Measurements from ENCODE around the gene TCEA3. TPM values are rescaled to one million over a fixed set of nuclear protein-coding genes. Genes with fewer than 3 reads are reported as not detected.

TCEA3 gene
- total and polyA plus RNA-seq, 2 of the 4 experiments (the other 2 are of a cell fraction): 3.0 to 6.3 TPM

GRCh38 chr1:23453455-23454000 lies 29.0 kb upstream of the TCEA3 start:
- intact Hi-C loops (cut with micrococcal nuclease): no loop called here
- BruUV-seq (replicated peaks): no TSS peak
- WGBS, 2 experiments (ENCODE audit: extremely low coverage in 2 of 2, insufficient read length in 1 of 2): 100% methylated on average over 1 of the region's 3 CpGs; no CpG with 5 or more reads in 1 of the 2 experiments

More at GRCh38 chr1:23453455-23454000, 29.0 kb upstream of the TCEA3 start:
- no peak overlapping the region for H2BK15ac ChIP-seq (ENCODE audit: low read depth, low read length)
- no peaks in the 10 kb centered on the region for H3K9me3 ChIP-seq (ENCODE audit: control insufficient read depth, insufficient read depth, low read length)
- H4K5ac ChIP-seq (ENCODE audit: low read depth, low read length): no peak overlapping the region
- H3K23ac ChIP-seq (ENCODE audit: low read depth, low read length): no peak overlapping the region
- no peak for DNase-seq
- no peak overlapping the region for H2BK20ac ChIP-seq (ENCODE audit: low read depth, low read length)
- H3K9ac ChIP-seq (ENCODE audit: low read depth, low read length): no peak overlapping the region
- H3K4ac ChIP-seq (ENCODE audit: low read depth, low read length): no peak overlapping the region
- peaks cover 12% of the 10 kb centered on the region; the same call in 1 of the 2 replicates for H3K9me1 ChIP-seq (ENCODE audit: insufficient read depth, low read length)
- H3K4me2 ChIP-seq (ENCODE audit: low read depth, low read length): no peak overlapping the region
- H3K79me1 ChIP-seq (ENCODE audit: low read depth in 1 of 2, low read length in 2 of 2): peaks cover 0 to 6% of the 10 kb centered on the region in 2 experiments; a peak in 1 of 4 replicates
- no peak overlapping the region for H3K18ac ChIP-seq (ENCODE audit: low read depth, low read length)
- H2BK120ac ChIP-seq (ENCODE audit: low read depth, low read length): no peak overlapping the region
- H3K27me3 ChIP-seq (ENCODE audit: control insufficient read depth, insufficient read depth, low read length): no peaks in the 10 kb centered on the region
- 0 out of 2 replicates have a peak, but pooled peaks cover 3% of the 10 kb centered on the region for H4K20me1 ChIP-seq (ENCODE audit: insufficient read depth, low read length)
- H4K91ac ChIP-seq (ENCODE audit: insufficient read depth, low read depth, low read length): no peak overlapping the region
- peaks cover 5% of the 10 kb centered on the region; the same call in 1 of the 2 replicates for H3K4me1 ChIP-seq (ENCODE audit: control insufficient read depth, insufficient read depth, low read length)
- in situ Hi-C loops (cut with MboI; ENCODE audit: low sequenced_read_pairs): no loop called here
- H2AFZ ChIP-seq (replicated peaks; ENCODE audit: low read length, poor library complexity): no peak overlapping the region
- no peak overlapping the region for H3K4me3 ChIP-seq (ENCODE audit: insufficient read depth, low read depth, low read length)
- no peak overlapping the region for H4K8ac ChIP-seq (ENCODE audit: low read depth in 2 of 2, low read length in 2 of 2)
- no peak overlapping the region for H2AK9ac ChIP-seq (replicated peaks; ENCODE audit: low read depth, low read length, poor library complexity)
- dilution Hi-C loops (cut with HindIII; ENCODE audit: low sequenced_read_pairs, unreplicated experiment): no loop called here
- no peak overlapping the region for H3K27ac ChIP-seq (ENCODE audit: insufficient read depth, low read length)
- H3K56ac ChIP-seq (ENCODE audit: extremely low read depth, insufficient read depth, low read length): no peak overlapping the region
- ChIA-PET CTCF (no interaction called here), POLR2A (ENCODE audit: unreplicated experiment) (no interaction called here)
- H3K36me3 ChIP-seq (ENCODE audit: control insufficient read depth, insufficient read depth, low read length): peaks cover 40% of the 10 kb centered on the region; the same call in 1 of the 2 replicates
- no peak overlapping the region for H2AK5ac ChIP-seq (ENCODE audit: low read depth, low read length)
- H3K14ac ChIP-seq (replicated peaks; ENCODE audit: low read depth, low read length): no peak overlapping the region
- H2BK5ac ChIP-seq (ENCODE audit: low read depth, low read length, poor library complexity, severe bottlenecking): no peak overlapping the region
- TF ChIP-seq BHLHE40 (IDR thresholded peaks at IDR 0.05; ENCODE audit: low read depth, low read length): no peak
- TF ChIP-seq CEBPB (IDR thresholded peaks at IDR 0.05; ENCODE audit: low read depth, low read length): peak; percentile 83
- no peak for ATAC-seq (ENCODE audit: low read depth)

All from IMR-90 (cell line).